Stimulated activated CD4-positive, alpha-beta T cell treated with anti-CD3 and anti-CD28 coated beads, Interleukin-4, amount 100 ng/mL, for 48 hours (primary cell): ENCODE results near the gene VTN.
A peak's percentile ranks its signal among the peaks of the same experiment; 100 is the strongest.

Experiments used
- DNase-seq, 2 donors: peaks; one replicate each; pipeline ENCODE4 v3.0.0-alpha.2; 2020; ENCODE audit warnings: low read depth in 2 of 2

Gene VTN

GRCh38 chr17:28395968-28396367 lies 25.9 kb upstream of the VTN start:
- DNase-seq = no peak

- no peak for DNase-seq
Observed at GRCh38 chr17:28395426-28395825, 25.3 kb upstream of the VTN start.

GRCh38 chr17:28394337-28395116 lies 24.4 kb upstream of the VTN start:
- no peak for DNase-seq

- no peak for DNase-seq
Observed at GRCh38 chr17:28392491-28392890, 22.4 kb upstream of the VTN start.

GRCh38 chr17:28391401-28391800 lies 21.3 kb upstream of the VTN start:
- DNase-seq = no peak

GRCh38 chr17:28390984-28391383 lies 20.9 kb upstream of the VTN start:
- DNase-seq = no peak

- no peak for DNase-seq
Observed at GRCh38 chr17:28390563-28390962, 20.5 kb upstream of the VTN start.

GRCh38 chr17:28390141-28390540 lies 20.0 kb upstream of the VTN start:
- no peak for DNase-seq

GRCh38 chr17:28388106-28388505 lies 18.0 kb upstream of the VTN start:
- DNase-seq = no peak

GRCh38 chr17:28386391-28386790 lies 16.3 kb upstream of the VTN start:
- no peak for DNase-seq

- DNase-seq = no peak
Observed at GRCh38 chr17:28385406-28385805, 15.3 kb upstream of the VTN start.

GRCh38 chr17:28385037-28385400 lies 14.9 kb upstream of the VTN start:
- no peak for DNase-seq

GRCh38 chr17:28384281-28385036 lies 14.4 kb upstream of the VTN start:
- peak; percentile 51 to 57 for DNase-seq

GRCh38 chr17:28381141-28381825 lies 11.2 kb upstream of the VTN start:
- no peak for DNase-seq

- no peak for DNase-seq
Observed at GRCh38 chr17:28379814-28380801, 10.0 kb upstream of the VTN start.

GRCh38 chr17:28372945-28373274 lies 2.8 kb upstream of the VTN start:
- no peak for DNase-seq

- DNase-seq = peak; percentile 26 to 32
Observed at GRCh38 chr17:28372203-28372944, 2.3 kb upstream of the VTN start.

GRCh38 chr17:28371245-28372202 lies 1.4 kb upstream of the VTN start, which contains the start of gene SARM1:
TSS of gene SARM1 (plus strand) at chr17:28371694. CDS start at chr17:28372033, 339 bp downstream.
- DNase-seq = peak; percentile 80 to 89

GRCh38 chr17:28370744-28371103 lies 617 bp upstream of the VTN start:
- no peak for DNase-seq

GRCh38 chr17:28369684-28370034 lies 448 bp downstream of the VTN start:
- no peak for DNase-seq
